GM12865 (cell line): ENCODE data around the gene TNS4.

Experiments
- DNase-seq: peaks from one replicate; pipeline ENCODE4 v3.0.0; 2010; ENCODE audit warnings: low read depth
- H3K4me3 ChIP-seq: 2 replicates; pipeline ENCODE4 v1.5.1; 2011; ENCODE audit warnings: mild to moderate bottlenecking, low read depth, low read length, control low read depth
- TF ChIP-seq, protein P1 (sequence below): IDR thresholded peaks from 2 replicates; pipeline ENCODE4 v1.5.1; 2011; ENCODE audit warnings: low read length, control low read depth, low read depth, inconsistent platforms; ENCODE audit not compliant: insufficient read depth; ENCODE audit errors: missing control alignments

TNS4 gene

DNA sequence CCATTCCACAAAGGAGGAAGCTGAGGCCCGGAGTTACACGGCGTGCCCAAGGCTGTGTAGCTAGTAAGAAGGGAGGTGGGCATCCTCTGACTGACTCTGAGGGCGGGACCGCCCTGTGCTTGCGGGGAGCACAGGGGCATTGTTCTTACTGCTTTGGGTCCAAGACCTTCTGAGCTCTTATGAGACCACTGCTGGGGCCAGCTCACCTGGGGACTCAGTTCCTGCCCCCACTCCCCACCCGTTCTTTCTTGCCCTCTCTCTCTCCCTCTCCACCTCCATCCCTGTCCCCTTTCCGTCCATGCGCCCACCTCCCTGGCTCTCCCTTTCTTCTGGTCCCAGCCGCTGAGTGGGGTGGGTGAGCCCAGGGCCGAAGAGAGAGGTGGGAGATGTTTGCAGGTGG is 44.2 kb upstream of the TNS4 start:
- TF ChIP-seq, protein P1, sequence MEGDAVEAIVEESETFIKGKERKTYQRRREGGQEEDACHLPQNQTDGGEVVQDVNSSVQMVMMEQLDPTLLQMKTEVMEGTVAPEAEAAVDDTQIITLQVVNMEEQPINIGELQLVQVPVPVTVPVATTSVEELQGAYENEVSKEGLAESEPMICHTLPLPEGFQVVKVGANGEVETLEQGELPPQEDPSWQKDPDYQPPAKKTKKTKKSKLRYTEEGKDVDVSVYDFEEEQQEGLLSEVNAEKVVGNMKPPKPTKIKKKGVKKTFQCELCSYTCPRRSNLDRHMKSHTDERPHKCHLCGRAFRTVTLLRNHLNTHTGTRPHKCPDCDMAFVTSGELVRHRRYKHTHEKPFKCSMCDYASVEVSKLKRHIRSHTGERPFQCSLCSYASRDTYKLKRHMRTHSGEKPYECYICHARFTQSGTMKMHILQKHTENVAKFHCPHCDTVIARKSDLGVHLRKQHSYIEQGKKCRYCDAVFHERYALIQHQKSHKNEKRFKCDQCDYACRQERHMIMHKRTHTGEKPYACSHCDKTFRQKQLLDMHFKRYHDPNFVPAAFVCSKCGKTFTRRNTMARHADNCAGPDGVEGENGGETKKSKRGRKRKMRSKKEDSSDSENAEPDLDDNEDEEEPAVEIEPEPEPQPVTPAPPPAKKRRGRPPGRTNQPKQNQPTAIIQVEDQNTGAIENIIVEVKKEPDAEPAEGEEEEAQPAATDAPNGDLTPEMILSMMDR = no peak
- no peak for DNase-seq

DNA sequence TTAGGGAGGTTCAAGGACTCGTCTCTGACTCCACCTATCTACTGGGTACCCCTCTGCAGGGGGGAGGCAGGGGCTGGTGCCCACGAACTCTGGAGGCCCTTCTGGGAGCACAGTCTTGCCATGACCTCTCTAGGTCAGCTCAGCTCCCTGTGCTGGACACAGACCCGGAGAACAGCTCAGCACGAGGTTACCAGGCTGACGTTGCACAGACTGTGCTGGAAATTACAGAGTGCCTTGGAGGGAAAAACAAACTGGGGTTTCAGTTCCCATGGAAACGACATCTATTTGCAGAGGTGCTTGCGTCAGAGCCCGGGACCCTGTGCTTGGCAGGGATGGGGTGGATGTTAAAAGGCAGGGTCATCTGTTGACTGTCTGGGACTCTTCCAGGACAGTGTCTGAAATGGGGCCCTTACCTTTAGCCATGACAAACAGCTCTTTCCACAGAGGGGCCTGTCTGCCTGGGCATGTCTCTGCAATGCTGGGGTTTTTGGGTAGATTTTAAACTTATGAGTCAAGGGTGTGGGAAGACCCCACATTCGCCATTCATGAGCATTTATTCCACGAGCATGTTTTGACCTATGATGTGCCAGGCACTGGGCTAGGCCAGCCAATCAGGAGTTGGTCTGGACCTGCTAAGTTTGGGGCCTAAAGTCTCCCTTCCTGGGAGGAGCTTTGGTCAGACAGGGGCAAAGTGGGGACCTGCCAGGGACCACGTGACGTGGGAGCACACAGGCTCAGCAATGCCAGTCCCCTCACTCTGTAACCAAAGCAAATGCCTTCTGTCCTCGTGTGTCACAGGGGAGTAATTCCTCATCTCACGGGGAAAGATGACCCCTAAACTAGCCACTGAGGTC is 41.4 kb upstream of the TNS4 start:
- DNase-seq = peak; percentile 81
- TF ChIP-seq, protein P1 = no peak
- H3K4me3 ChIP-seq = peak overlapping the region; percentile 10

More for the DNA sequence above, 44.2 kb upstream of the TNS4 start:
- H3K4me3 ChIP-seq = no peak overlapping the region

DNA sequence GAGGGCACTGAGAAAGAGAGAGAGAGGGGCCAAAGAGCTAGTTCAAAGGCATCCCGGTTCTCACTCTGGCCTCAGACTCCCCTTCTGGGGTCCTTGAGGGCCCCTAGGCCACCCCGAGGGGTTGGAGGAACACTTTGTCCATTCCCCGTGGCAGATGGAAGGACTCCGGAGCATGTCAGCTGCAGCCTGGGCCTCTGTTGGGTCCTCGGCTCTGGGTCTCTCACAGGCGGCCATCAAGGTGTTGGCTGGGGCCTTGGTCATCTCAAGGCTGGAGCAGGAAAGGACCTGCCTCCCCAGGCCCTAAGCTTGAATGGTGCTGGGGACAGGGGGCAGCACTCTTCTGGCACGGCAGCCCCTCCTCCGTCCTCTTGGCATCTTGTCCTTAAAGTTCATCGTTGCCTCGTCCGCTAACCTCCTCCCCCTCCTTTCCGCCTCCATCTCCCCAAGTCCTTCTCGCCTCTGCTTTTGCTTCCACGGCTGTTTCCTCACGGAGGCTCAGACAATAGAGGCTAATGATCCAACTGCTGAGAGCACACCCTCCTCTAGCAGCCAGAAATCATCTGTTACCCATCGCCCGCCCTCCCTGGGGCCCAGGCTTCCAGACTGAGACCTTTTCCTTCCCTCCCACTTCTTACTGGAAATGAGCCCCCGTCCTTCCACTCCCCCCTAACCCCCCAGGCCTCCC is 40.6 kb upstream of the TNS4 start:
- TF ChIP-seq, protein P1 = no peak
- H3K4me3 ChIP-seq = peak overlapping the region; percentile 10
- DNase-seq = no peak

DNA sequence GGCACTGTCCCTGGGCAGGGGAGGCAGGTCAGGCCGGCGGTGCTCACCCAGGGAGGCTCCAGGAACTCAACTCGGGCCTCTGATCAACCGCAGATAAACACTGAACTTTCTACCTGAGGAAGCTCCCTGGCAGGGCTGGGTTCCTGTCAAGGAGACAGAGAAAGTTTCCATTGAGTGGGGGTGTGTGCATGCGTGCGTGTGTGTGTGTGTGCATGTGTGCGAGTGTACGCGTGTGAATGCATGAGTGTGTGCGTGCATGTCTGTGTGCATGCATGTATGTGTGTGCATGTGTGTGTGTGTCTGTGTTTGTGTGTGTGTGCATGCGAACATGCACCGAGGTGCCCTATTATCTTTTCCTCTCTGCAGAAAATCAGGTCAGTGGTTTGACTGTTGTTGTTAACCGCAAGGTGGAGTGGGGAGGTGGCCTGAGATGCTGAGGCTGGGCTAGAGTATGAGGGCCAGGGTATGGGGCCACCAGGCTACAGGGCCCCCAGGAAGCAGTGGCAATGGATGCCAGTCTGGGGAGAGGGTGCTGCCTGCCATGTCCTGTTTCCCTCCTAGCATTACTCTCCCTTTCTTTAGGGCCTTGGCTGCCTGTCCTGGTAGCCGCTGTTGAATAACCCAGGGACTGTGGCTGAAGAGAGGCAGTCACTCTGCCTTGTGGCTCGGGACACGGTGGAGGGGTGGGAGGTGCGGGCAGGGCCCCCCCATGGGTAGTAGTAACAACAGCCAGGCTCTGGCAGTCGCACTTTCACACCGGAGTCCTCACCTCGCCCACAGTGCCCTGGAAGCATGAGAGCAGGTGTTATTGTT is 39.8 kb upstream of the TNS4 start:
- DNase-seq = no peak
- H3K4me3 ChIP-seq = no peak overlapping the region
- TF ChIP-seq, protein P1 = no peak

DNA sequence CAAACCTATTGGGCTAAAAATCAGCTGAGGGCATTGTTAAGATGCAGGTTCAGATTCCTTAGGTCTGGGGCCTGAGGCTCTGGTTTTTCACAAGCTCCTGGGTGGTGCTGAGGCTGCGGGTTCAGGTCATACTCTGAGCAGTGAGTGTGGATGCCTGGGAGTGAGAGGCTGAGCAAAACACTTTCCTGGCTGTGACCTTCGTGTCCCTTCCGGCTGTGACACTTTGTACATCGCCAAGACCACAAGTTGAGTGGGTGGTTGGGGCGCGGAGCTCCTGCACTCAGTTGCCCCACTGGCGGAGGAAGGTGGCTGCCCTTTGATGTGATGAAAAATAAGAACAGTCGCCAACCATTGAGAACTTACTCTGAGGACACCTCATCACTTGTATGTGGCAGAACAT is 39.0 kb upstream of the TNS4 start:
- DNase-seq = no peak
- TF ChIP-seq, protein P1 = no peak
- no peak overlapping the region for H3K4me3 ChIP-seq

DNA sequence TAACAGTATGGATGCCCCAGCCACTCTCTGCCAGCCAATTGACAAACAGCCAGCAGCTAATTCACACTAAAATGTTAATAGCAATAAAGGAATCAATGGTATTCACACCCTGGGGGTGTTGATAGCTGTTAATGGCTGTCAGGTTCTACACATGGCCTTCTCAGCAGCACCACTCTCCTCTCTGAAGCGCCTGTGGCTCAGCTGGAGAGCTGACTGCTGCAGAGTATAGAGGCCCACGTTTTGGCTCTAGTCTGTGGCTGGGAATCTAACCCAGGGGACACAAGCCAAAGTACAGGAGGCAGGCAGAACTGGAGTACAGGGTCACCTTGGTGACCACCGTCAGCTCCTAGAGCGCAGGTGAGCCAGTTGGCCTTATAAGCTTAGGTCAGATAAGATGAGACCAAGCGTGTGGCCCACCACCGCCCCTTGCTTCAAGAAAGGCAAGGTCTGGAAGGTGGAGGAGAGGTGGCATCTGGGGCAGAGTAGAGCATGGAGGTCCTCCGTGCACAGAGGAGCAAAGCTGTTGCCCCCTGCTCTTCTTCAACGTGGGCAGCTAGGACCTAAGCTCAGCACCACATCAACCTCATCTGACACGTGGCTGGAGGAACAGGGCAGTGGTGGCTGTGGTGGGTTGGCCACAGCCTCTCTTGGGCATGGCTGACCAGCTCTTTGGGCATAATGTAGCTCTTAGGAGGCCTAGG is 38.4 kb upstream of the TNS4 start:
- no peak for DNase-seq
- H3K4me3 ChIP-seq = no peak overlapping the region
- TF ChIP-seq, protein P1 = no peak
